ENCODE results near the gene TSPAN13.

- TF ChIP-seq, protein P1, sequence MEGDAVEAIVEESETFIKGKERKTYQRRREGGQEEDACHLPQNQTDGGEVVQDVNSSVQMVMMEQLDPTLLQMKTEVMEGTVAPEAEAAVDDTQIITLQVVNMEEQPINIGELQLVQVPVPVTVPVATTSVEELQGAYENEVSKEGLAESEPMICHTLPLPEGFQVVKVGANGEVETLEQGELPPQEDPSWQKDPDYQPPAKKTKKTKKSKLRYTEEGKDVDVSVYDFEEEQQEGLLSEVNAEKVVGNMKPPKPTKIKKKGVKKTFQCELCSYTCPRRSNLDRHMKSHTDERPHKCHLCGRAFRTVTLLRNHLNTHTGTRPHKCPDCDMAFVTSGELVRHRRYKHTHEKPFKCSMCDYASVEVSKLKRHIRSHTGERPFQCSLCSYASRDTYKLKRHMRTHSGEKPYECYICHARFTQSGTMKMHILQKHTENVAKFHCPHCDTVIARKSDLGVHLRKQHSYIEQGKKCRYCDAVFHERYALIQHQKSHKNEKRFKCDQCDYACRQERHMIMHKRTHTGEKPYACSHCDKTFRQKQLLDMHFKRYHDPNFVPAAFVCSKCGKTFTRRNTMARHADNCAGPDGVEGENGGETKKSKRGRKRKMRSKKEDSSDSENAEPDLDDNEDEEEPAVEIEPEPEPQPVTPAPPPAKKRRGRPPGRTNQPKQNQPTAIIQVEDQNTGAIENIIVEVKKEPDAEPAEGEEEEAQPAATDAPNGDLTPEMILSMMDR (conservative IDR thresholded peaks at IDR 0.05) = no peak
- TF ChIP-seq EZH2 (IDR thresholded peaks at IDR 0.05; ENCODE audit: low read depth) = no peak
These were observed 20.3 kb downstream of the TSPAN13 start for GRCh38 chr7:16773884-16774283.
